Measurements from ENCODE around the gene TBPL1. TPM values are rescaled to one million over a fixed set of nuclear protein-coding genes. Genes with fewer than 3 reads are reported as not detected.
A peak's percentile ranks its signal among the peaks of the same experiment; 100 is the strongest.

TBPL1 gene
- total and polyA plus RNA-seq, 9 of the 15 experiments (the other 6 are each of a cell fraction or from before 2014, with no cell fraction given) = 78.1 to 152 (median 107) TPM

- H3K27me3 ChIP-seq (ENCODE audit: control insufficient read depth in 2 of 2, insufficient read depth in 2 of 2, low read length in 2 of 2) = no peaks in the 10 kb centered on the region
- 0% methylated on average over 4 of the region's 4 CpGs for WGBS (ENCODE audit: insufficient coverage, low coverage, missing lambda C conversion rate)
- H2AFZ ChIP-seq (ENCODE audit: low read depth, low read length) = no peak overlapping the region
- no TSS peak for BruUV-seq (replicated peaks)
- peak overlapping the region in 1 of 2 experiments; percentile 37; a peak in 1 of 4 replicates for H3K9ac ChIP-seq (ENCODE audit: insufficient read depth in 1 of 2, low read depth in 2 of 2, low read length in 2 of 2)
- H3K9me3 ChIP-seq (replicated peaks; ENCODE audit: control insufficient read depth, insufficient read depth, low read depth, low read length) = no peaks in the 10 kb centered on the region
- DNase-seq (ENCODE audit: extremely low read depth in 1 of 4, low spot score in 3 of 4) (peak; percentile 35 to 74 (median 54)), ATAC-seq (peak; percentile 81), FAIRE-seq (peak; percentile 73)
- H3K9me1 ChIP-seq (ENCODE audit: control insufficient read depth, insufficient read depth, low read length) = no peaks in the 10 kb centered on the region
- peaks cover 14% of the 10 kb centered on the region for H4K20me1 ChIP-seq (replicated peaks; ENCODE audit: control insufficient read depth, insufficient read depth, low read length)
- peak overlapping the region; percentile 67 for H3K27ac ChIP-seq (ENCODE audit: extremely low read depth, low read depth, low read length)
- CTCF ChIA-PET (ENCODE audit: low intra/inter-chr PET ratio) = interaction anchor here (0.6 to 3.7 kb wide), 8 partner anchors 13 to 900 kb away, joined by 3 to 29 read pairs (median 4); no protein-coding TSS in a partner anchor
- intact Hi-C loops (cut with micrococcal nuclease) = loop anchor here (1.0 kb wide), 5 partner anchors 15 to 124 kb away; partner anchors contain the start of gene TBPL1
- H3K4me2 ChIP-seq (ENCODE audit: insufficient read depth, low read length) = peak overlapping the region; percentile 47
- H3K4me1 ChIP-seq (replicated peaks in 1 of 2; ENCODE audit: control insufficient read depth in 2 of 2, insufficient read depth in 2 of 2, low read length in 2 of 2) = peaks cover 3 to 20% of the 10 kb centered on the region in 2 experiments; a peak in 3 of 5 replicates
- in situ Hi-C loops (cut with MboI) = no loop called here
- H3K4me3 ChIP-seq = no peak overlapping the region
- POLR2A ChIA-PET = interaction anchor here (0.6 to 1.3 kb wide), 8 partner anchors 9 to 117 kb away, joined by 3 to 7 read pairs (median 4); no protein-coding TSS in a partner anchor
- H3K36me3 ChIP-seq (ENCODE audit: control insufficient read depth, insufficient read depth, low read length) = peaks cover 53% of the 10 kb centered on the region; the same call in 2 of the 3 replicates
- peaks cover 100% of the 10 kb centered on the region for H3K79me2 ChIP-seq (ENCODE audit: control insufficient read depth, insufficient read depth, low read length)
- TF ChIP-seq ATF7 (IDR thresholded peaks at IDR 0.05) = peak; percentile 19; the same call in 1 of the 2 replicates
- TF ChIP-seq MED1 (CRISPR knock-in tag; IDR thresholded peaks at IDR 0.05; ENCODE audit: borderline replicate concordance) = no peak
- TF ChIP-seq PRPF4 (IDR thresholded peaks at IDR 0.05; ENCODE audit: insufficient read depth, low read depth, low read length, poor library complexity, severe bottlenecking) = no peak
- peak; percentile 42; the same call in 1 of the 2 replicates for TF ChIP-seq PML (IDR thresholded peaks at IDR 0.05; ENCODE audit: low read length)
- peak; percentile 60 for TF ChIP-seq RFX1 (IDR thresholded peaks at IDR 0.05)
- no peak for TF ChIP-seq ZNF695 (CRISPR knock-in tag; IDR thresholded peaks at IDR 0.05)
- no peak for TF ChIP-seq ZNF609 (CRISPR knock-in tag; IDR thresholded peaks at IDR 0.05; ENCODE audit: borderline replicate concordance)
- TF ChIP-seq FOXJ2 (tag; IDR thresholded peaks at IDR 0.05) = no peak
- no peak for TF ChIP-seq NCOA2 (IDR thresholded peaks at IDR 0.05; ENCODE audit: partially characterized antibody in 2 of 2)
- peak; percentile 58 for TF ChIP-seq HDAC3 (IDR thresholded peaks at IDR 0.05; ENCODE audit: borderline replicate concordance, partially characterized antibody)
- peak; percentile 56; the same call in 1 of the 2 replicates for TF ChIP-seq ESRRA (IDR thresholded peaks at IDR 0.05; ENCODE audit: borderline replicate concordance, low read depth)
- TF ChIP-seq KDM1A (IDR thresholded peaks at IDR 0.05) = peak; percentile 28 to 46; a peak in 2 of 4 replicates
- TF ChIP-seq RBM39 (optimal IDR thresholded peaks at IDR 0.05; ENCODE audit: low read depth, low read length) = no peak
- peak; percentile 23 for TF ChIP-seq DACH1 (IDR thresholded peaks at IDR 0.05; ENCODE audit: partially characterized antibody)
- TF ChIP-seq, protein P1, sequence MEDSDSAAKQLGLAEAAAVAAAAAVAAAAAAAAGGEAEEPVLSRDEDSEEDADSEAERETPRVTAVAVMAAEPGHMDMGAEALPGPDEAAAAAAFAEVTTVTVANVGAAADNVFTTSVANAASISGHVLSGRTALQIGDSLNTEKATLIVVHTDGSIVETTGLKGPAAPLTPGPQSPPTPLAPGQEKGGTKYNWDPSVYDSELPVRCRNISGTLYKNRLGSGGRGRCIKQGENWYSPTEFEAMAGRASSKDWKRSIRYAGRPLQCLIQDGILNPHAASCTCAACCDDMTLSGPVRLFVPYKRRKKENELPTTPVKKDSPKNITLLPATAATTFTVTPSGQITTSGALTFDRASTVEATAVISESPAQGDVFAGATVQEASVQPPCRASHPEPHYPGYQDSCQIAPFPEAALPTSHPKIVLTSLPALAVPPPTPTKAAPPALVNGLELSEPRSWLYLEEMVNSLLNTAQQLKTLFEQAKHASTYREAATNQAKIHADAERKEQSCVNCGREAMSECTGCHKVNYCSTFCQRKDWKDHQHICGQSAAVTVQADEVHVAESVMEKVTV (CRISPR knock-in tag; IDR thresholded peaks at IDR 0.05) = peak; percentile 56; the same call in 1 of the 2 replicates
These were observed 20.3 kb downstream of the TBPL1 start for GRCh38 chr6:133973109-133973971.

Measured in K562 (cell line).